GM12892 (cell line): ENCODE measurements around the gene OR8B3.

Experiments
- POLR2A ChIP-seq: IDR thresholded peaks from 2 replicates; pipeline ENCODE4 v1.6.1; 2011; ENCODE audit warnings: low read depth, low read length, control low read depth
- POLR2AphosphoS5 ChIP-seq: IDR thresholded peaks from 2 replicates; pipeline ENCODE4 v1.6.1; 2011; ENCODE audit warnings: low read depth, low read length, control low read depth

DNA sequence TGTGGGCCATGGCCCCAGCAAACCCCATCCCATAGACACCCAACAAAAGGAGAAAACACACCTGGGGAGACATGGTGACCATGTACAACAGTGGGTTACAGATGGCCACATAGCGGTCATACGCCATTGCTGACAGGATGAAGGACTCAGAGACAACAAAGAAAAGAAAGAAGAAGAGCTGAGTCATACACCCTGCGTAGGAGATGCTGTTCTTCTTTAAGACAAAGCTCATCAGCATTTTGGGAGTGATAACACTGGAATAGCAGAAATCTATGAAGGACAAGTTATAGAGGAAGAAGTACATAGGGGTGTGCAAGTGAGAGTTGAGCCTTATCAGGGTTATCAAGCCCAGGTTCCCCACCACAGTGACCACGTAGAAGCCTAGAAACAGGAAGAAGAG is 41.8 kb upstream of the OR8B3 start:
- no peak for TF ChIP-seq POLR2AphosphoS5
- no peak for TF ChIP-seq POLR2A
